ENCODE measurements around the gene SPINK8.
"Not testable (repeated sequence)": the region's sequence is repeated elsewhere in the genome, so short reads cannot be mapped to it uniquely, and the experiment has no call there.

The SPINK8 gene

GRCh38 chr3:48287034-48287433 lies 46.4 kb downstream of the SPINK8 start:
- no peak for DNase-seq (ENCODE audit: low read depth in 1 of 2, low spot score in 1 of 2)
- in situ Hi-C loops (cut with HindIII; ENCODE audit: low pct_unique_long_range_greater_than_20kb, low sequenced_read_pairs): no loop called here
- TF ChIP-seq JUND (IDR thresholded peaks at IDR 0.05; ENCODE audit: low read depth): no peak

GRCh38 chr3:48286308-48286707 lies 47.2 kb downstream of the SPINK8 start:
- DNase-seq (ENCODE audit: low read depth in 1 of 2, low spot score in 1 of 2): no peak
- TF ChIP-seq JUND (IDR thresholded peaks at IDR 0.05; ENCODE audit: low read depth): no peak
- in situ Hi-C loops (cut with HindIII; ENCODE audit: low pct_unique_long_range_greater_than_20kb, low sequenced_read_pairs): no loop called here

- DNase-seq (ENCODE audit: low read depth in 1 of 2, low spot score in 1 of 2): no peak
- TF ChIP-seq JUND (IDR thresholded peaks at IDR 0.05; ENCODE audit: low read depth): no peak
- in situ Hi-C loops (cut with HindIII; ENCODE audit: low pct_unique_long_range_greater_than_20kb, low sequenced_read_pairs): no loop called here
These were observed 47.8 kb downstream of the SPINK8 start for GRCh38 chr3:48285675-48286074.

- no peak for DNase-seq (ENCODE audit: low read depth in 1 of 2, low spot score in 1 of 2)
- in situ Hi-C loops (cut with HindIII; ENCODE audit: low pct_unique_long_range_greater_than_20kb, low sequenced_read_pairs): no loop called here
- no peak for TF ChIP-seq JUND (IDR thresholded peaks at IDR 0.05; ENCODE audit: low read depth)
These were observed 48.3 kb downstream of the SPINK8 start for GRCh38 chr3:48285132-48285531.

- no peak for TF ChIP-seq JUND (IDR thresholded peaks at IDR 0.05; ENCODE audit: low read depth)
- DNase-seq (ENCODE audit: low read depth in 1 of 2, low spot score in 1 of 2): no peak
- in situ Hi-C loops (cut with HindIII; ENCODE audit: low pct_unique_long_range_greater_than_20kb, low sequenced_read_pairs): no loop called here
These were observed 52.6 kb downstream of the SPINK8 start for GRCh38 chr3:48280881-48281280.

GRCh38 chr3:48278884-48279559 lies 54.4 kb downstream of the SPINK8 start:
- no peak for DNase-seq (ENCODE audit: low read depth in 1 of 2, low spot score in 1 of 2)
- no peak for TF ChIP-seq JUND (IDR thresholded peaks at IDR 0.05; ENCODE audit: low read depth)
- in situ Hi-C loops (cut with HindIII; ENCODE audit: low pct_unique_long_range_greater_than_20kb, low sequenced_read_pairs): no loop called here

GRCh38 chr3:48276911-48277641 lies 56.4 kb downstream of the SPINK8 start:
- no peak for DNase-seq (ENCODE audit: low read depth in 1 of 2, low spot score in 1 of 2)
- in situ Hi-C loops (cut with HindIII; ENCODE audit: low pct_unique_long_range_greater_than_20kb, low sequenced_read_pairs): no loop called here
- TF ChIP-seq JUND (IDR thresholded peaks at IDR 0.05; ENCODE audit: low read depth): no peak

- DNase-seq (ENCODE audit: low read depth in 1 of 2, low spot score in 1 of 2): peak; percentile 20 to 56
- peak; percentile 83 for TF ChIP-seq JUND (IDR thresholded peaks at IDR 0.05; ENCODE audit: low read depth)
- in situ Hi-C loops (cut with HindIII; ENCODE audit: low pct_unique_long_range_greater_than_20kb, low sequenced_read_pairs): no loop called here
These were observed 58.0 kb downstream of the SPINK8 start for GRCh38 chr3:48275287-48276027.

GRCh38 chr3:48274452-48274851 lies 59.0 kb downstream of the SPINK8 start:
- in situ Hi-C loops (cut with HindIII; ENCODE audit: low pct_unique_long_range_greater_than_20kb, low sequenced_read_pairs): no loop called here
- no peak for TF ChIP-seq JUND (IDR thresholded peaks at IDR 0.05; ENCODE audit: low read depth)
- DNase-seq (ENCODE audit: low read depth in 1 of 2, low spot score in 1 of 2): no peak

- in situ Hi-C loops (cut with HindIII; ENCODE audit: low pct_unique_long_range_greater_than_20kb, low sequenced_read_pairs): no loop called here
- DNase-seq (ENCODE audit: low read depth in 1 of 2, low spot score in 1 of 2): peak; percentile 38 to 71
- no peak for TF ChIP-seq JUND (IDR thresholded peaks at IDR 0.05; ENCODE audit: low read depth)
These were observed 59.8 kb downstream of the SPINK8 start for GRCh38 chr3:48273594-48274211.

GRCh38 chr3:48271763-48272498 lies 61.5 kb downstream of the SPINK8 start:
- no peak for TF ChIP-seq JUND (IDR thresholded peaks at IDR 0.05; ENCODE audit: low read depth)
- DNase-seq (ENCODE audit: low read depth in 1 of 2, low spot score in 1 of 2): no peak
- in situ Hi-C loops (cut with HindIII; ENCODE audit: low pct_unique_long_range_greater_than_20kb, low sequenced_read_pairs): no loop called here

GRCh38 chr3:48271223-48271622 lies 62.2 kb downstream of the SPINK8 start:
- in situ Hi-C loops (cut with HindIII; ENCODE audit: low pct_unique_long_range_greater_than_20kb, low sequenced_read_pairs); DNase-seq (ENCODE audit: low read depth in 1 of 2, low spot score in 1 of 2): not testable (repeated sequence)
